IPS-11a (cell line): Measurements from ENCODE around the gene TNFAIP1.
A peak's percentile ranks its signal among the peaks of the same experiment; 100 is the strongest.

Experiments used
- H3K4me3 ChIP-seq: one replicate; pipeline ENCODE4 v1.5.1; 2013; ENCODE audit warnings: low read depth, low read length, control low read depth

TNFAIP1 gene

GRCh38 chr17:28344435-28344901, 8.9 kb downstream of the TNFAIP1 start:
- H3K4me3 ChIP-seq = no peak overlapping the region

GRCh38 chr17:28345419-28346198, 10.0 kb downstream of the TNFAIP1 start:
- no peak overlapping the region for H3K4me3 ChIP-seq

GRCh38 chr17:28346199-28346580, 10.6 kb downstream of the TNFAIP1 start:
- H3K4me3 ChIP-seq = no peak overlapping the region

- H3K4me3 ChIP-seq = no peak overlapping the region
Measured at GRCh38 chr17:28346746-28347246, 11.2 kb downstream of the TNFAIP1 start.

GRCh38 chr17:28347261-28347891, 11.8 kb downstream of the TNFAIP1 start:
- H3K4me3 ChIP-seq = no peak overlapping the region

GRCh38 chr17:28348979-28349378, 13.4 kb downstream of the TNFAIP1 start:
- H3K4me3 ChIP-seq = no peak overlapping the region

- H3K4me3 ChIP-seq = no peak overlapping the region
Measured at GRCh38 chr17:28350271-28350670, 14.7 kb downstream of the TNFAIP1 start.

GRCh38 chr17:28357061-28357900, 21.7 kb downstream of the TNFAIP1 start, which contains the start of gene POLDIP2:
Gene POLDIP2, minus strand, starts transcription at chr17:28357527. Its CDS starts 79 bp downstream, at chr17:28357448.
- H3K4me3 ChIP-seq = peak within 1 kb of the TSS; percentile 94

- H3K4me3 ChIP-seq = peak overlapping the region; percentile 94
Measured at GRCh38 chr17:28357901-28358197, 22.3 kb downstream of the TNFAIP1 start.

GRCh38 chr17:28363186-28363585, 27.6 kb downstream of the TNFAIP1 start:
- no peak overlapping the region for H3K4me3 ChIP-seq

GRCh38 chr17:28363776-28364650, 28.5 kb downstream of the TNFAIP1 start:
- no peak overlapping the region for H3K4me3 ChIP-seq

- H3K4me3 ChIP-seq = no peak within 1 kb of the TSS
Measured at GRCh38 chr17:28364665-28365363, 29.3 kb downstream of the TNFAIP1 start, which contains the start of gene SEBOX. Gene SEBOX, minus strand, starts transcription at chr17:28365199. Its CDS starts 48 bp downstream, at chr17:28365151.

- no peak overlapping the region for H3K4me3 ChIP-seq
Measured at GRCh38 chr17:28365487-28365886, 29.9 kb downstream of the TNFAIP1 start.

GRCh38 chr17:28366605-28367004, 31.0 kb downstream of the TNFAIP1 start:
- H3K4me3 ChIP-seq = no peak overlapping the region

GRCh38 chr17:28367641-28368305, 32.2 kb downstream of the TNFAIP1 start:
- H3K4me3 ChIP-seq = no peak overlapping the region

GRCh38 chr17:28368306-28368831, 32.8 kb downstream of the TNFAIP1 start:
- no peak overlapping the region for H3K4me3 ChIP-seq

- no peak overlapping the region for H3K4me3 ChIP-seq
Measured at GRCh38 chr17:28368915-28369683, 33.5 kb downstream of the TNFAIP1 start.

GRCh38 chr17:28369684-28370034, 34.1 kb downstream of the TNFAIP1 start:
- no peak overlapping the region for H3K4me3 ChIP-seq
